22Rv1 (cell line): ENCODE data around the gene ATG13.

Experiments
- H3K27ac ChIP-seq: fragments of 450-650 bp; 2 replicates; pipeline ENCODE4 v1.5.1; 2017
- CTCF ChIP-seq: fragments of 450-650 bp; IDR thresholded peaks from 2 replicates; pipeline ENCODE4 v1.5.1; 2017; ENCODE audit warnings: mild to moderate bottlenecking
- ZFX ChIP-seq: fragments of 450-650 bp; IDR thresholded peaks from 2 replicates; pipeline ENCODE4 v1.6.1; 2017; ENCODE audit warnings: antibody characterized with exemption, borderline replicate concordance

Gene ATG13

GRCh38 chr11:46588915-46589314, 28.4 kb upstream of the ATG13 start:
- TF ChIP-seq ZFX, result no peak
- H3K27ac ChIP-seq, result no peak overlapping the region

GRCh38 chr11:46590740-46591605, 26.4 kb upstream of the ATG13 start:
- no peak overlapping the region for H3K27ac ChIP-seq

GRCh38 chr11:46593550-46594373, 23.6 kb upstream of the ATG13 start, which contains the start of gene AMBRA1:
TSS of gene AMBRA1 (minus strand) at chr11:46594023. CDS start at chr11:46548380, 45,643 bp downstream.
- 0 out of 2 replicates have a peak, but pooled peaks have one; percentile 35 for TF ChIP-seq ZFX
- no peak for TF ChIP-seq CTCF
- H3K27ac ChIP-seq, result peak within 1 kb of the TSS; percentile 75

More at GRCh38 chr11:46590740-46591605, 26.4 kb upstream of the ATG13 start:
- TF ChIP-seq ZFX (no peak), CTCF (no peak)

- peak overlapping the region; percentile 75 for H3K27ac ChIP-seq
- no peak for TF ChIP-seq ZFX
- TF ChIP-seq CTCF, result no peak
These were observed 23.0 kb upstream of the ATG13 start for GRCh38 chr11:46594374-46594700.

GRCh38 chr11:46594785-46595184, 22.6 kb upstream of the ATG13 start:
- TF ChIP-seq CTCF, result no peak
- no peak for TF ChIP-seq ZFX
- H3K27ac ChIP-seq, result peak overlapping the region; percentile 75

GRCh38 chr11:46597155-46597554, 20.2 kb upstream of the ATG13 start:
- no peak overlapping the region for H3K27ac ChIP-seq
- TF ChIP-seq CTCF (no peak), ZFX (no peak)

GRCh38 chr11:46597609-46598219, 19.6 kb upstream of the ATG13 start:
- no peak overlapping the region for H3K27ac ChIP-seq
- TF ChIP-seq ZFX, result no peak
- no peak for TF ChIP-seq CTCF
